GM12874 (cell line): Measurements from ENCODE around the gene TMEM125.

Experiments
- CTCF ChIP-seq: IDR thresholded peaks from 2 replicates; pipeline ENCODE4 v1.5.1; 2011; ENCODE audit warnings: low read depth, mild to moderate bottlenecking, control low read depth, low read length, moderate library complexity; ENCODE audit not compliant: insufficient read depth

Gene TMEM125

GRCh38 chr1:43271186-43272118 is 1.7 kb downstream of the TMEM125 start:
- TF ChIP-seq CTCF: no peak

GRCh38 chr1:43272161-43272560 is 2.4 kb downstream of the TMEM125 start:
- no peak for TF ChIP-seq CTCF

GRCh38 chr1:43272576-43273571 is 3.1 kb downstream of the TMEM125 start:
- no peak for TF ChIP-seq CTCF

GRCh38 chr1:43273708-43274107 is 3.9 kb downstream of the TMEM125 start:
- TF ChIP-seq CTCF: no peak

GRCh38 chr1:43274125-43274803 is 4.5 kb downstream of the TMEM125 start:
- TF ChIP-seq CTCF: no peak

- no peak for TF ChIP-seq CTCF
These were observed 5.0 kb downstream of the TMEM125 start for GRCh38 chr1:43274804-43275180.
